Middle frontal gyrus (tissue), 1 donor: ENCODE data around the gene LBX2.
A peak's percentile ranks its signal among the peaks of the same experiment; 100 is the strongest.
"Not testable (repeated sequence)": the region's sequence is repeated elsewhere in the genome, so short reads cannot be mapped to it uniquely, and the experiment has no call there.

Source experiments
- DNase-seq: peaks from one replicate; pipeline ENCODE4 v3.0.0-alpha.2; 2015; ENCODE audit warnings: low spot score; ENCODE audit errors: extremely low spot score

LBX2 gene

DNA sequence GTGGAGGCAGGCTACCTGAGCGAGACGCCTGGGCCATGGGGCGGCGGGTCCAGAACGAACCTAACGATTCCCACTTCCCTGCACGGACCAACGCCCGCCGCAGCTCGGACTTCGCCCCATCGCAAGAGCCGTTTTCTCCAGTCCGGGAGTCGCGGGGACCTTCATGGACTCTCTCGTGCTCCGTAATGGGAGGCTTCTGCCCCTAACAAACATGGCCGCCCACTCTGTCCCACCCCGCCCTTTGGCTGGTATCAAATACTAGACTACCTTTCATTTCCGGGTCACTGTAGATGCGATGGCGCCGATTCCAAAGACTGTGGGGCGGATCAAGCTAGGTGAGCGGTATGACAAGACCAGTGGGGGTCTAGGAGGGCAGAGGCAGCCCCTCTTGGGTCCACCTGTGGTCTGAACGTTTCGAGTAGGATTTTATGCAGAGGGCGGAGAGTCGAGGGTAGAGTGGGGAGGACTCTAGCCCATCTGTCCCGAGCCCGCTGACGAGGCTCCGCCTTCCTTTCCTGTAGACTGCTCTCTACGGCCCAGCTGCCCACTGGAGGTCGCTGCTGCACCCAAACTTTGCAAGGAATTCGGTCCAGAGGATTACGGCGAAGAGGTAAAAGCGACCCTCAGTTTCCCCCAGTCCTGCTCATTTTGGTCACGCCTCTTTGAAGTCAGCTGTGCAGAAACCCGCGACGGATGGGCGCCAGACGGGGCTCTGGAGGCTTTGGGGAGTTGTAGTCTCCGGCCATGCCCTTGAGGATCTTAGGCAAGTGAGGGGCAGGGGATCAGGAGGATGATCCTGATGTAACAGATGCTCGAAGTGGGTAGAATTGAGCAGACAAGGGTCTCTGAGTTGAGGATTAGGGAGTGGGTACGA lies 16.4 kb downstream of the LBX2 start, which contains the start of the genes CCDC142 and TTC31:
Gene CCDC142 (minus strand): TSS at position 198 of the 874 bp plus-strand sequence. CDS start 161 bp downstream, at position 37.
Gene TTC31 (plus strand): TSS at position 281 of the 874 bp plus-strand sequence. CDS start 15 bp downstream, at position 296.
- peak; percentile 94 for DNase-seq

DNA sequence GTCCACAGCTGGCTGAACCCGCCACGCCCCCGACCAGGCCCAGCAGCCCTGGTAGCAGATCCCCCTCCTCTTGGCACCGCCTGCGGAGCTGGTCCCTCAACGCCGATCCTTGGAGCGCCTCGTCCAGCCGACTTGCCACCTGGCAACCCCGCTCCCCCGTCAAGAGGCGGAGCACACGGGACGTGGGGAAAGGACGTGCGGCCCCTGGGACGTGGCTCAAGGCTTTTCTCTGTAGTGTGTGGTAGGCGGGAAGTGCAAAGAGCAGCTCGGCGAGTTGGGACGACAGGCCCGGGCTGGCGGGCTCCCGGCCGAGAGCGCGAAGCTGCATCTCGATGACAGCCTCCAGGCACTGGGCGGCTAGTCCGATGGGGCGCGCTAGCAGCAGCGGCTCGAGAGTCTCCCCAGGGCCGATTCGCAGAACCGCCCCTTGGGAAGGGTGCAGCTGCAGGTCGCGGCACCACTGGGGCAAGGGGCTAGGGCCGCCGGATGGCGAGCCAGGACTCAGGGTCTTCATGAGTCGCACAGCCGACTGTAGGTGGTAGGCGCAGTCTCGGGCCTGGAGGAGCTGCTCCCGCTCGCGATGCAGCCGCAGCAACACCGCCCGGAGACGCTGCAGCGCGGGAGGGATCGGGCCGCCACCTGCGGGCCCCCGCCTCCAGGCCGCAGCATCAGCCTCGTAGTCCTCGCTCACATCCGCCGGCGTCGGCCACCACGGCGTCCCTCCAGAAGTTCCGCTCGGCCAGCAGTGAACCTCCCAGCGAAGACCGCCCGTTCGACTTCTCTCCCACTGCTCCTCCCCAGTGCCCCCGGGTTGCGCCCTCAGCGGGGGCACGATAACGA lies 17.2 kb downstream of the LBX2 start:
- peak; percentile 16 for DNase-seq

DNA sequence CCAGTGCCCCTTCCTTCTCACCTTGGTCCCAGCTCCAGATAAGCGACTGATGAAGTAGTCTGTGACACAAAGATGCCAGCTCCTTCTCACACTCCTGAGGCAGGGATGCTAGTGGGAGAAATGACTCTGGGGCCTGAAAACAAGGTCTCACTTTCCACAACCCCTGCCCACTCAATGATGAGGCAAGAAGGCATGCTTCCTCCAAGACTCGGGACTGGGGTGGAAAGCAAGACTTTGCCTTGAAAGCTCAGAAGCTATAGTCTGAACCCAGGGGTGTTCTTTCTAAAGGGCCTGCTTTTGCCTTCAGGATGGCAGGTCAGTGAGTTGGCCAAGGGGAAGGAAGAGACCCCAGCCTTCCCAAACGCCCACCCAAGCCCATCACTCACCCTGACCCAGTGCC lies 18.0 kb downstream of the LBX2 start:
- no peak for DNase-seq

DNA sequence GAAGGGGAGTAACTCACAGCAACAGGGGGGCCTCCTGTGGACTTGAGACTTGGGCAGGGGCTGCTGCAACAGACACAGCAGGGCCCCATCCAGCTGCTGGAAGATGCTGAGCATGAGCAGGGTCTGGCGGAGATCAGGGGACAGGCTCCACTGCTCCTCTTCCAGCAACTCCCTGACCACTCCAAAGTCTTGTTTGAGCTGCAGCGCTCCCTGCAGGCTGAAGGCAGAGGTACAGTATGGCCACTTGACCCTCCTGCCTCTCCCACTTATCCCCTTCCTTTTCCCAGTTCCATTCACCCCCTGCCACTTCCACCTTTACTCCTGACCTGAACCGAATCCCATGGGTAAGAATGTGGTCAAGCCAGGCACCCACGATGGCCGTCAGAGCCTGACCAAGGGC lies 24.5 kb downstream of the LBX2 start:
- no peak for DNase-seq

DNA sequence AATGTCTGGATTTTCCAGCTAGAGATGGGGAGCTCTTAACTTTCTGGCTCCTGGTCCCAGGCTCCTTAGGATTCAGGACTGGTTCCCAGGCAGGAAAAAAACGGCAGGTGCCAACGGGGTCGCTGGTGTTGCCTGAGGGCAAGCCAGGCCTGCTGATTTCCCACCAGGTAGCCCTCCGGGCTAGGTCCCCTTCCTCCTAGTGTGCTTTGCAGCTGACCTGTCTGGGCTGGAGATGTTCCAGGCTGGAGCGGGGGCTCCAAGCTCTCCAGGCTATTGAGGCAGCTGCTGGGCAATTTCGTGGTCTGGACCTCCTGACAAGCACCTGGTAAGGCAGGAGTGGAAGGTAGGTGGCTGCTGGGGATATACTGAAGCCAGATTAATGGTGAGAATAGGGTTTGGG lies 24.9 kb downstream of the LBX2 start:
- DNase-seq = no peak

DNA sequence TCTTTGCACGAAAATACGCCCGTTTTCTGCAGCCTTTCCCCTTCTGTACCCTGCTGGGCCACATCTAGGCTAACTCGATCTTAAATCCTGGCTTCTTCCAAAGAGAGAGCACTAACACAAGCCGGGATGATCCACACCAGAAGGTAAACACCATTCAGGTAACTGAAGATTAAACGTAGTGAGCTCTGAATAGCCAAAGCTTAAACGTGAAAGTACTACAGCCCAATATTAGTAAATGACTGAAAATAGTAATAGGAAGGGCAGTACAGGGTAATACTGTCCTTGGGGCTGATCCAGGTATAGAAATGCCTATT lies 26.5 kb downstream of the LBX2 start:
- no peak for DNase-seq

DNA sequence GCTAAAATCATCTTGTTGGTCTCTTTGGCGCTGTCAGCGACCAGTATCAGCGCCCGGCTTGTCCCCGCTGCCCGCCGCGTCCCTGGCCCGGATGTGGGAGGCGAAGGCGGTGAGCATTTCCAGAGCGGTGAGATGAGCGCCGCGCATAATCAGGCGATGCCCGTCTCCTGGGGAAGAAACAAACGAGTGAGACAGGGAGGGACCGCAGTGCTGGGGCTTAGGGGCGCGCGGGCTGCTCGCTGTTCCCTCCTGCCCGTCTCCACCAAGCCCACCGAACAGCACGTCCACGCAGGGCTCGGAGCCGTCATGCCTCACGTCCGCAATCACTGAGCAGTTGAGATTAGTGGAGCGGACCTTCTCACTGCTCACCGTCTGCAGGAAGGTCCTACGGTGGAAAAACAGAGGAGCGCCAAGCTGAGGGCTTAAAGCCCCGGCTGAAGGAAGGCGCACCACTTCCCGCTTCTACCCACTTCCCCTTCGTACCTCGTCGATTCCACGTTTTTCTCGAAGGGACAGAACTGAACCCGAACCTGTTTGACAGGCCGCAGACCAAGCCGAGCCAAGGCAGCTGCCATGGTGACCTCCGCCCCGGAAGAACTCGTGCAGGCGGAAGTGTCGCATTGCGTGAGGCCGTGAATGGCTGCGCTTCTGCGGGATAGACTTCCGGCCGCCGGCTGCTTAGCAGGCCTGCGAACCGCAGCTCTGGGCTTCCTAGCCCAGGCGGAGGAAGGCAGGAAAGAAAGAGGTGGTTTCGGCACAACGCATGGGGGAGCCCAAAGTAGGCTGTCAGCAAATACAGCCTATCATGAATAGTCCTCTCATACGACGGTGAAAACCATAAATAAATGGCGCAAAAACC lies 27.1 kb downstream of the LBX2 start, which contains the start of gene MRPL53:
Gene MRPL53 (minus strand): TSS at position 595 of the 859 bp plus-strand sequence. CDS start 20 bp downstream, at position 575.
- DNase-seq = peak; percentile 96

DNA sequence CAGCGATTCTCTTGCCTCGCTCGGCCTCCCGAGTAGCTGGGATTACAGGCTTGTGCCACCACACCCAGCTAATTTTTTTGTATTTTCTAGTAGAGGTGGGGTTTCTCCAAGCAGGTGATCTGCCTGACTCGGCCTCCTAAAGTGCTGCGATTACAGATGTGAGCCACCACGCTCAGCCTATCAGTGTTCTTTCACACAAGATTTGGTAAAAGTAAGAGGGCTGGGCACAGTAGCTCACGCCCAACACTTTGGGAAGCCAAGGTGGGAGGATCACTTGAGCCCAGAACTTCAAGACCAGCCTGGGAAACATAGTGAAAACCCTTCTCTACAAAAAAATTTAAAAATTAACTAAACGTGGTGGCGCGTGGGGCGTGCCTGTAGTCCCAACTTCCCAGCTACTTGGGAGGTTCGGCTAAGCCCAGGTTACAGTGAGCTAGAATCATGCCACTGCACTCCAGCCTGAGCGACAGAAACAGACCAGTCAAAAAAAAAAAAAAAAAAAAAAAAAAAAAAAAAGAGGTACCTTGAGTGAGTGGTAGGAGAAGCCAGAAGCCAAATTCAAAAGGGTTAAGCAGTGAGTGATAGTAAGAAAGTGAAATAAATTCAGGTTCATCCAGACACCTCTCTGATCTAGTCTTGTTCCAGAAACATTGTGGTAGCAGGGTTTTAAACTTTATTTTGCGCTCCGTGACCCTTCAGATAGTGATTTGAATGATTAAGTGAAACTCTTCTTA lies 27.9 kb downstream of the LBX2 start:
- DNase-seq = no peak

DNA sequence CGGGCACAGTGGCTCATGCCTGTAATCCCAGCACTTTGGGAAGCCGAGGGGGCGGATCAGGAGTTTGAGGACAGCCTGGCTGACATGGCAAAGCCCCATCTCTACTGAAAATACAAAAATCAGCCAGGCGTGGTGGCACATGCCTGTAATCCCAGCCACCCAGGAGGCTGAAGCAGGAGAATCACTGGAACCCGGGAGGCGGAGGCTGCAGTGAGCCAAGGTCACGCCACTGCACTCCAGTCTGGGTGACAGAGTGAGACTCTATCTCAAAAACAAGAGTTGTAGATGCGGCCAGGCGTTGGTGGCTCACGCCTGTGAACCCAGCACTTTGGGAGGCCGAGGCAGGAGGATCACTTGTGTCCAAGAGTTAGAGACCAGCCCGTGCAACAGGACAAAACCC lies 28.7 kb downstream of the LBX2 start:
- not testable (repeated sequence) for DNase-seq

DNA sequence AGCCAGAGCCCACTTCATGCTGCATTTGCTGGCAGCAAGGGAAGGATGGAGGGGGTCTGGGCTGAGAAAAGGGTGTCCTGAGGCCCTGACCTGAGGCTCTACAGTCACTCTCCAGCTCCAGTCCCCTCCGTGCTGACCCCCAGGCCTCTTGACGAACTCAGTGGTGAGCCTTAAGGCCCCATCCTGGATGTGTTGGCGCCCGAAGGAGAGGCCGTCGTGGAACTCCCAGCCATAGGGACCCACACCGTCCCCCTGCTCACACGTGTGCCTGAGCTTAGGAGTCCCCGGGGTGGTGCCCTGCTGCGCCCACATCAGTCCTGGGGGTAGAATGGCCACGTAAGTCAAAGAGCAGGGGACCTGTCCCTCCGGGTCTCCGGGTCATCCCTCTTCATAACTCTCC lies 35.0 kb downstream of the LBX2 start:
- DNase-seq = no peak

DNA sequence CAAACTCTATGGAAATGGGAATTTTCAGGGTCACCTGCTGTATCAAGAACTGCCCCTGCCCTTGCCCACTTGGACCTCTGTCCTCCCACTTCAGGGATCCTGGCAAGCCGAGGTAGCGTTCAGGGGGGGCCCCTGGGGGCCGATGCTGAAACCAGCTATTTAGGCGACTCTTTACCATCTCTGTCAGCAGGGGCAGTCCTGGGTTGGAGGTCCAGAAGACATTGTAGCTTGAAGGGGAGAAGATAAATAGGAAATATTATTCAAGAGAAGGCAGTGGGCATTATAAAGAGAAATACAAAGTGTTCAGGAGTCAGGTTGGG lies 36.7 kb downstream of the LBX2 start:
- DNase-seq = no peak

DNA sequence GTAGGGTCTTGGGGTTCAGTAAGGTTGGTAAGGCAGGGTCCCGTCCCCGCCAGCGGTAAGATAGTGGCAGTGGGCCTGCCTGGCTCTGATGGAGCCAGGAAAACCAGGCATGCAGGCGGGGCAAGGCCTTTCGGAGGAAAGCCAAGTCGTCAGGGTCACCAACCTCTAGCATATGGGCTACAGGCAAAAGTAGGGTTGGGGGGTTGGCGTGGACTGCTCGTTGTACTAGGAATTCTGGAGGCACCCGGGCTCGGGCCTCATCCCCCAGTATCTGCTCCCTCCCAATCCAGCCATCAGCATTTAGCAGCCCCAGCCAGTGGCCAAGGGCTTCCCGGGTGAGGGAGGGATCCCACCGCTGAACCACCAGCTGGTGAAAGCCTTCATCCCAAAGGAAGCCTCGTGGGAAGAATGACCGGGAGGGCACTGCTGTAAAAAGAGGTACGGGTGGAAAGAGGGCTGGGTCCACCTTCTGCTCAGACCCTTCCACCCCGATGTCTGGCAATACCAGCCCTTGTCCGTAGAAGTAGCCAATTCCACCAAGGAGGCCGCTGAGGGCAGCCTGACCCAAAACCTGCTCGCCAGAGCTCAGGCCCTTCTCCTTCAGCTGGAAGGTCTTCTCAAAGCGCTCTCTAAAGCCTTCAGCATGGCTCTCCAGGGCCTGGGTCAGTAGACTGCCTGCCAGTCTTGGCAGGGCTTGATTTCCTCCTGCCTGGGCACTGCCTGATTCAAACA lies 37.2 kb downstream of the LBX2 start:
- no peak for DNase-seq

DNA sequence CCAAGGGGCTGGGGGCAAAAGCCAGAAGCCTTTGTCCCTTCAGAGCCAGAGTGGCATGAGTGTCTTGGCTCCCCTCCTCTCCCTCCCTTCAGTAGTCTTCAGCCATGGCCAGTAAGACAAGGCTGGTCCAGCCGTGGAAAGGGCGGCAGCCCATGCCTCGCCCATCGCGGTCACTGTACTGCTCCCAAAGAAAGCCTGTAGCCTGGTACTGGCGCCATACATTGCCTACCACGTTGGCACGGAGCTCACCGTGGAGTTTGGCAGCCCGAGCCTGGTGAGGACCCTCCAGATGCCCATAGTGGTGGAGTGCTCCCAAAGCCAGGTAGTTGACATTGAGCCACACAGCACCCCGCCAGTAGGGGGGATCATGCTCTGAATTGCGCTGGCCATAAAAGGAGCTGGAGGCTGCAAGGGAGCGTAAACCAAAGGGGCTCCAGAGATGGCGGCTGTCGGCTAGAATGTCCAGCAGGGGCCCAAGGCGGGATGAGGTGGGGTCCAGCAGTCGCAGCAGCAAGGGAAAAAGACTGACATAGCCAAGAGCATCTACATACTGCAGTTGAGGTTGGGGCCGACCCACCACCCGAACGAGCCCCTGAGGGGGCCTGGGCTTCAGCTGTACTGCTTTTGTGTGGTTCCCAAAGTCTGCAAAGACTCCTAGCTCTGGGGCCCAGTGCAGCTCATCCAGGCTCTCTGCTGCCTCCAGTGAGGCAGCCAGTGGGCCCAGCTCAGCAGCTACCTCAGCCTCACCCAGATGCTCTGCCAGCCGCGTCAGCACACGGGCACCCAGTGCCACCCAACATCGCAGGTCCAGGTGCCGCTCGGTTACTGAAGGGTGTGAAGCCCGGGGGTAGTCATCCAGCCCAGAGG lies 38.0 kb downstream of the LBX2 start:
- DNase-seq = no peak

DNA sequence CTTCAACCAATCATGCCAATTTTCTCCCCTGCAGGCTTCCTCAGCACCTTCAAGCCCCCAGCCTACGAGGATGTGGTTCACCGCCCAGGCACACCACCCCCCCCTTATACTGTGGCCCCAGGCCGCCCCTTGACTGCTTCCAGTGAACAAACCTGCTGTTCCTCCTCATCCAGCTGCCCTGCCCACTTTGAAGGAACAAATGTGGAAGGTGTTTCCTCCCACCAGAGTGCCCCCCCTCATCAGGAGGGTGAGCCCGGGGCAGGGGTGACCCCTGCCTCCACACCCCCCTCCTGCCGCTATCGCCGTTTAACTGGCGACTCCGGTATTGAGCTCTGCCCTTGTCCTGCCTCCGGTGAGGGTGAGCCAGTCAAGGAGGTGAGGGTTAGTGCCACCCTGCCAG lies 39.2 kb downstream of the LBX2 start:
- not testable (repeated sequence) for DNase-seq

DNA sequence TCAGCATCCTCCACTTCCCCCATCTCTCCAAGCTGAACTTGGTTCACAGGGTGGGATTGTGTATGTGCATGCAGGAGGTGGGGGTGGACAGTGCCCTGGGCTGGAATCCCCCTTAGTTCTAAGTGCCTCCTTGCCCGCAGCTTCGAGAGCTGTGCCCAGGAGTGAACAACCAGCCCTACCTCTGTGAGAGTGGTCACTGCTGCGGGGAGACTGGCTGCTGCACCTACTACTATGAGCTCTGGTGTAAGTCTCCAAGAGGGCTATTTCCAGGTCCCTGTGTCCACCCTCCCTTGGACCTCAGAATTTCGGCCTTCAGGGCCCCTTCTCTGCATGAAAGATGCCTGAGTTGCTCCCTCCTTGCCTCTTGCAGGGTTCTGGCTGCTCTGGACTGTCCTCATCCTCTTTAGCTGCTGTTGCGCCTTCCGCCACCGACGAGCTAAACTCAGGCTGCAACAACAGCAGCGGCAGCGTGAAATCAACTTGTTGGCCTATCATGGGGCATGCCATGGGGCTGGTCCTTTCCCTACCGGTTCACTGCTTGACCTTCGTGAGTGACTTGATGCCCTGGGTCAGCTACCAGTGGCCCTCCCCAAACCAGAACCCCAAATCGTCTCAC lies 39.8 kb downstream of the LBX2 start:
- DNase-seq = not testable (repeated sequence)

DNA sequence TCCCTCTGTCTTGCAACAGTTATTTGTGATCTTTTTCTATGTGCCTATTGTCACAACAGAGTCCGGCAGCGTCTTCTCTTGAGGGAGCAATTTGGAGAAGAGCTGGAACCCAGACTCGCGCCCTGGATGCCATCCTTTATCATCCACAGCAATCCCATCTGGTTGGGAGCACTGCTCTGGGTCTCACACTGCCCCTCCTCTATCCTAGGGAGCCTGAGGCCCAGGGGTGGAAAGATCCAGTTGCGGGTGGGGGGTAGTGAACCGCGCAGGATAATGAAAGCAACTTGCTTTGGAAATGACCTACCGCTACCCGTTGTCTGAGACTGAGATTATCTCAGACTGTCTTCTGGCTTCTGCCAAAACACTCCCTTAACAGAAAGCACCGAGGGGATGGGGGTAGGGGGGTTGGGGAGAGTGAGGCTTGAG lies 40.5 kb downstream of the LBX2 start:
- no peak for DNase-seq

DNA sequence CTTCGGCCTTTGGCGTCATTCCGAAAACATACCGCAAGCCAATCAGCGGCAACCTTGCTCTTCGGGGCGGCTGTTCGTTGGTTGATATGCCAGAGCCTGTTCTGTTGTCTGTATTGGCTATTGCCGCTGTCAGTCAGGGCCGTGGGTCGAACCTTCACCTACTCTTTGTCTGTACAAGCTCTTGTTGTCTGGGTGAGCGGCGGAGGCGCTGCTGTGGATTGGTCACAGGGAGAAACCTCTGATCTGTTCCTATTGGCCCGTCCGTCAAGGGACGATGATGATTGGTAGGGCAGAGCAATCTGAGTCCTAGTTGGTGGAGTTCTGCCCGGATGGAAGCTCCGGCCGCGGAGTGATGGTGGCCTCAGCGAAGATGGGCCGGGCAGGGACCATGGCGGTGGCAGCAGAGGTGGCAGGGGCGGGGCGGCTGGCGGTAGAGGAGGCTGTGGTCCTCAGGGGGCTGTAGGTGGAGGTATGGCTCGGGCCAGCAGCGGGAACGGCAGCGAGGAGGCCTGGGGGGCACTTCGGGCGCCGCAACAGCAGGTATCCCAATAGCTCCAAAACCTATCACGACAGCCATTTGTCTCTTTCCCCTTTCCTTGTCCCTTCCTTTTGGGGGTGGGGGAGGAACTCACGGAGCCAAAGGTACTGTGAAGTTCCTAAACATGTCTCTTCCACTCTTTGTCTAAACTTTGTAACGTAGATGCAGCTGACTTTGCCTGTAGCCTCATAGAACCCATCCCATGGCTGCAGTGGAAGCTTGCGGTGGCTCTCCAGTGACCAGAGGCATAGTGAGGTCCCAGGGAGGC lies 41.1 kb downstream of the LBX2 start, which contains the start of gene WBP1:
Gene WBP1 (plus strand): TSS at position 307 of the 806 bp plus-strand sequence. CDS start 165 bp downstream, at position 472.
- DNase-seq = peak; percentile 99
